GM12874 (cell line): ENCODE results near the gene KATNIP.

ENCODE experiments used
- CTCF ChIP-seq: IDR thresholded peaks from 2 replicates; pipeline ENCODE4 v1.5.1; 2011; ENCODE audit warnings: low read depth, mild to moderate bottlenecking, control low read depth, low read length, moderate library complexity; ENCODE audit not compliant: insufficient read depth

Gene KATNIP

GRCh38 chr16:27585200-27585599 lies 35.3 kb downstream of the KATNIP start:
- TF ChIP-seq CTCF = no peak

- no peak for TF ChIP-seq CTCF
Measured at GRCh38 chr16:27586711-27587110, 36.8 kb downstream of the KATNIP start.

- TF ChIP-seq CTCF = no peak
Measured at GRCh38 chr16:27588057-27588456, 38.1 kb downstream of the KATNIP start.

GRCh38 chr16:27591837-27592236 lies 41.9 kb downstream of the KATNIP start:
- TF ChIP-seq CTCF = no peak

GRCh38 chr16:27595475-27595874 lies 45.5 kb downstream of the KATNIP start:
- TF ChIP-seq CTCF = no peak

GRCh38 chr16:27595993-27596392 lies 46.0 kb downstream of the KATNIP start:
- TF ChIP-seq CTCF = no peak

- TF ChIP-seq CTCF = no peak
Measured at GRCh38 chr16:27596411-27596810, 46.5 kb downstream of the KATNIP start.

GRCh38 chr16:27597361-27597760 lies 47.4 kb downstream of the KATNIP start:
- no peak for TF ChIP-seq CTCF
